ENCODE results near the gene MIOX. TPM values are rescaled to one million over a fixed set of nuclear protein-coding genes. Genes with fewer than 3 reads are reported as not detected.
A peak's percentile ranks its signal among the peaks of the same experiment; 100 is the strongest.

Gene MIOX
- total and polyA plus RNA-seq, 10 of the 15 experiments (the other 5 are each of a cell fraction or from before 2014, with no cell fraction given) = 0.10 to 0.31 TPM; not detected in 8

- TF ChIP-seq ATF3 (IDR thresholded peaks at IDR 0.05; ENCODE audit: borderline replicate concordance, extremely low read depth, low read depth, low read length) = no peak
- no peak for TF ChIP-seq SMAD5 (IDR thresholded peaks at IDR 0.05; ENCODE audit: low read depth)
- TF ChIP-seq CBFB (IDR thresholded peaks at IDR 0.05; ENCODE audit: low read depth) = no peak
- no peak for TF ChIP-seq ZNF622 (IDR thresholded peaks at IDR 0.05)
- no peak for TF ChIP-seq PAX8 (IDR thresholded peaks at IDR 0.05)
- no peak for TF ChIP-seq PAX5 (IDR thresholded peaks at IDR 0.05; ENCODE audit: borderline replicate concordance, low read depth, low read length)
- TF ChIP-seq CREB1 (IDR thresholded peaks at IDR 0.05; ENCODE audit: low read depth) = no peak
- TF ChIP-seq RAD51 (IDR thresholded peaks at IDR 0.05) = peak; percentile 17; the same call in 1 of the 2 replicates
- TF ChIP-seq, protein P1, sequence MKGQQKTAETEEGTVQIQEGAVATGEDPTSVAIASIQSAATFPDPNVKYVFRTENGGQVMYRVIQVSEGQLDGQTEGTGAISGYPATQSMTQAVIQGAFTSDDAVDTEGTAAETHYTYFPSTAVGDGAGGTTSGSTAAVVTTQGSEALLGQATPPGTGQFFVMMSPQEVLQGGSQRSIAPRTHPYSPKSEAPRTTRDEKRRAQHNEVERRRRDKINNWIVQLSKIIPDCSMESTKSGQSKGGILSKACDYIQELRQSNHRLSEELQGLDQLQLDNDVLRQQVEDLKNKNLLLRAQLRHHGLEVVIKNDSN (IDR thresholded peaks at IDR 0.05; ENCODE audit: borderline replicate concordance, extremely low read length, insufficient read depth, low read depth, low read length) = peak; percentile 70
- TF ChIP-seq MEF2A (IDR thresholded peaks at IDR 0.05; ENCODE audit: insufficient read depth, low read depth, low read length) = no peak
- no peak for TF ChIP-seq MYC (IDR thresholded peaks at IDR 0.05; ENCODE audit: insufficient read depth, insufficient read length, insufficient replicate concordance, low read length, severe bottlenecking)
- TF ChIP-seq NR2C2 (IDR thresholded peaks at IDR 0.05; ENCODE audit: borderline replicate concordance, control insufficient read depth, insufficient read length, low read depth) = no peak
- no peak for TF ChIP-seq TCF7 (IDR thresholded peaks at IDR 0.05; ENCODE audit: borderline replicate concordance)
- no peak for TF ChIP-seq ZZZ3 (IDR thresholded peaks at IDR 0.05; ENCODE audit: control insufficient read depth, insufficient read length, low read depth)
- TF ChIP-seq BHLHE40 (IDR thresholded peaks at IDR 0.05; ENCODE audit: borderline replicate concordance in 1 of 2, low read depth in 2 of 2, low read length in 1 of 2) = peak in 1 of 2 experiments; percentile 59; a peak in 1 of 4 replicates
- no peak for TF ChIP-seq CEBPB (IDR thresholded peaks at IDR 0.05; ENCODE audit: borderline replicate concordance in 1 of 2, low read depth in 2 of 2, low read length in 2 of 2)
- TF ChIP-seq IRF4 (IDR thresholded peaks at IDR 0.05; ENCODE audit: low read depth, low read length) = no peak
- TF ChIP-seq ZNF274 (IDR thresholded peaks at IDR 0.05; ENCODE audit: insufficient read depth, insufficient read length) = no peak
- no peak for TF ChIP-seq TCF12 (IDR thresholded peaks at IDR 0.05; ENCODE audit: low read depth, low read length)
- TF ChIP-seq CREM (IDR thresholded peaks at IDR 0.05; ENCODE audit: low read depth) = no peak
- TF ChIP-seq KLF5 (IDR thresholded peaks at IDR 0.05; ENCODE audit: partially characterized antibody) = no peak
Observed at GRCh38 chr22:50482107-50483074, 4.3 kb upstream of the MIOX start (continued).
